Liver (tissue), 3 donors: ENCODE results near the gene ZNF534.

ENCODE experiments used
- CTCF ChIP-seq: fragments of 150-350 bp; IDR thresholded peaks from 2 replicates; pipeline ENCODE4 v1.5.1; 2017; ENCODE audit warnings: improper control_type of control experiment, low read depth, low read length; ENCODE audit not compliant: missing input control
- FOXA1 ChIP-seq: IDR thresholded peaks from 2 replicates; pipeline ENCODE4 v1.6.1; 2016; ENCODE audit warnings: antibody characterized with exemption
- GABPA ChIP-seq, 2 donors: IDR thresholded peaks in 1 of 2; conservative IDR thresholded peaks in 1 of 2; 2 replicates each; pipeline ENCODE4 v1.6.1; 2016; ENCODE audit warnings: antibody characterized with exemption in 2 of 2, mild to moderate bottlenecking in 1 of 2, moderate library complexity in 1 of 2
- donor health status: healthy.
- donor health status: healthy.

- TF ChIP-seq CTCF (no peak), GABPA (IDR thresholded peaks at IDR 0.05 in 1 of 2, conservative IDR thresholded peaks at IDR 0.05 in 1 of 2) (no peak), FOXA1 (no peak)
Measured at GRCh38 chr19:52492201-52492993, 63.4 kb downstream of the ZNF534 start.
